Smooth muscle cell (in vitro differentiated cells): ENCODE data around the gene WFDC1. TPM values are rescaled to one million over a fixed set of nuclear protein-coding genes. Genes with fewer than 3 reads are reported as not detected.

Experiments
- DNase-seq: peaks from one replicate; lab custom pipeline; 2025; ENCODE audit not compliant: unreplicated experiment; lab: John Stamatoyannopoulos, UW
- H2AFZ ChIP-seq: fragments of 200-600 bp; sonication (generic); 2 replicates; pipeline ENCODE4 v1.6.0; 2016; ENCODE audit warnings: antibody characterized with exemption, low read depth, mild to moderate bottlenecking
- H3F3A ChIP-seq: fragments of 200-600 bp; sonication (generic); 2 replicates; pipeline ENCODE4 v1.6.0; 2017; ENCODE audit warnings: antibody characterized with exemption, low read depth
- H3K27ac ChIP-seq: fragments of 200-600 bp; sonication (generic); 2 replicates; pipeline ENCODE4 v1.5.1; 2016; ENCODE audit warnings: low read depth, mild to moderate bottlenecking
- H3K27me3 ChIP-seq: fragments of 200-600 bp; sonication (generic); 2 replicates; pipeline ENCODE4 v1.6.1; 2016; ENCODE audit warnings: low read depth, mild to moderate bottlenecking
- H3K36me3 ChIP-seq: fragments of 200-600 bp; sonication (generic); 2 replicates; pipeline ENCODE4 v1.5.1; 2016; ENCODE audit warnings: low read depth
- H3K4me1 ChIP-seq: fragments of 200-600 bp; sonication (generic); 2 replicates; pipeline ENCODE4 v1.5.1; 2016; ENCODE audit warnings: low read depth
- H3K4me2 ChIP-seq: fragments of 200-600 bp; sonication (generic); 2 replicates; pipeline ENCODE4 v1.6.0; 2016; ENCODE audit warnings: mild to moderate bottlenecking
- H3K4me3 ChIP-seq: fragments of 200-600 bp; sonication (generic); 2 replicates; pipeline ENCODE4 v1.5.1; 2016; ENCODE audit warnings: mild to moderate bottlenecking
- H3K79me2 ChIP-seq: fragments of 200-600 bp; sonication (generic); 2 replicates; pipeline ENCODE4 v1.6.0; 2016; ENCODE audit warnings: low read depth, mild to moderate bottlenecking
- H3K9ac ChIP-seq: fragments of 200-600 bp; sonication (generic); 2 replicates; pipeline ENCODE4 v1.6.0; 2016; ENCODE audit warnings: low read depth
- H3K9me3 ChIP-seq: fragments of 200-600 bp; sonication (generic); replicated peaks from 2 replicates; pipeline ENCODE4 v1.5.1; 2016; ENCODE audit warnings: low read depth
- H4K20me1 ChIP-seq: fragments of 200-600 bp; sonication (generic); 2 replicates; pipeline ENCODE4 v1.6.0; 2016; ENCODE audit warnings: low read depth
- CTCF ChIP-seq: fragments of 200-600 bp; sonication (generic); IDR thresholded peaks from 2 replicates; pipeline ENCODE4 v1.5.1; 2017; ENCODE audit warnings: borderline replicate concordance, mild to moderate bottlenecking, antibody characterized with exemption; ENCODE audit not compliant: insufficient read depth, poor library complexity, severe bottlenecking
- WGBS: methylation state at CpG from one replicate; pipeline ENCODE4 v1.1.7; 2016; ENCODE audit warnings: low lambda C conversion rate; 5-methylcytosine and 5-hydroxymethylcytosine counted together
- polyA plus RNA-seq: library from polyadenylated mRNA; unstranded; fragments of >200 nt; fragmentation: Nextera tagmentation; extraction: Ambion mirVana; gene quantifications from 2 replicates; pipeline ENCODE4 v1.2.1, GENCODE V29; 2016
- total RNA-seq: library from RNA; depleted of rRNA; stranded (reverse); fragments of >200 nt; gene quantifications from 2 replicates; pipeline ENCODE4 v1.2.3, GENCODE V29; 2014

Gene WFDC1
- total and polyA plus RNA-seq, 2 experiments from 2014 or later = 176 to 362 TPM

DNA sequence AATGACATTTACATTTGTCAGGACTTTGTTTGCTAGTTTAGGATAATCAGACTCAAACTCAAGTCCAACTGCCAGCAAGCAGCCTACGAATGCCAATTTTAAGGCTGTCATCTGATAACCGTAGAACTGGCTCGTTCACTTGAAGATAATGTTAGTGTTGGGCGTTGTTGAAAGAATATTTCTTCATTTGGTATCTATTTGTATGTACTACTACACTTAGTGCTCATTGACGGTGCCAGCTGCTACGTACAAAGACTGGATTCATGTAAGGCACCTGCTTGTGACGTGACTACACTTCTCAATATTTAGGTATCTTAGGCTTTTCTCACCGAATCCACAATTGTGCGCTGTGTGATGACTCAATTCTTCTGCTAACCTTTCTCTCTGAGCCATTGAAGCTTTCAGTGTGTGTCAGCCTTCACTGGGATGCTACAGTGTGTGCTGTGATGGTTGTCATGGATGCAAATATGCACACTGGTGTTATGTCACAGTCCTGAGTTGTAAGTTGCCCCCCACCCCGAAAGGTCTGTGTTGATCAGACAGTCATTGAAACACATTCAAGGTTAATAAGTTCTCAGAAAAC lies 79.3 kb downstream of the WFDC1 start:
- no peak for DNase-seq
- no peak overlapping the region for H2AFZ ChIP-seq
- no peak for TF ChIP-seq CTCF
- peaks cover 3% of the 10 kb centered on the region for H3K4me1 ChIP-seq
- no peak overlapping the region for H3K4me3 ChIP-seq
- peak overlapping the region; percentile 1 for H3K27ac ChIP-seq
- H3K36me3 ChIP-seq = no peaks in the 10 kb centered on the region
- no peaks in the 10 kb centered on the region for H3K9me3 ChIP-seq
- no peaks in the 10 kb centered on the region for H4K20me1 ChIP-seq
- 72% methylated on average over 10 of the region's 10 CpGs for WGBS
- no peaks in the 10 kb centered on the region for H3F3A ChIP-seq
- H3K4me2 ChIP-seq = no peak overlapping the region
- no peaks in the 10 kb centered on the region for H3K79me2 ChIP-seq
- peaks cover 26% of the 10 kb centered on the region for H3K27me3 ChIP-seq
- H3K9ac ChIP-seq = no peak overlapping the region

DNA sequence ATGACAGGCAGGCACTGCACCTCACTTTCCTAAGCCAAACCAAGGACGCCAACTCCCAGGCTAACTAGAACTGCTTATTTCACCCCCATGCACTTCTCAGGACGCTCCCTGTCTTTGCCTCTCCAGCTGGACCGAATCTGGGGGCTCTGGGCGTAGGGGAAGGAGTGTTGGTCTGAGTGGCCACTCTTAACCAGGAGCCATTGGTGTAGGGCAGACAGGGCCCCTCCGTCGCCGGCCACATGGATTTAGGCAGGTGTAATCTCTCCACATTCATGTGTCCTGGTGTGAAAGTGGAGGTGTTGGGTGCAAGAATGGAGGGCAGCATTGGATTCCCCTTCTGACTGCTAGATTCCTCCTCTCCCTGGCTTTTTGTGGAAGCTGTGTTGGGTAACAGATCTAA lies 83.4 kb downstream of the WFDC1 start:
- Histone ChIP-seq H3K27me3 (no peaks in the 10 kb centered on the region), H3K9me3 (no peaks in the 10 kb centered on the region), H2AFZ (no peak overlapping the region), H3K4me1 (no peaks in the 10 kb centered on the region), H3K27ac (no peak overlapping the region), H3F3A (no peaks in the 10 kb centered on the region), H3K4me3 (no peak overlapping the region), H4K20me1 (no peaks in the 10 kb centered on the region), H3K9ac (no peak overlapping the region), H3K36me3 (no peaks in the 10 kb centered on the region), H3K79me2 (no peaks in the 10 kb centered on the region), H3K4me2 (no peak overlapping the region)
- no peak for TF ChIP-seq CTCF
- WGBS = 91% methylated on average over 7 of the region's 7 CpGs
- no peak for DNase-seq

- Histone ChIP-seq H3K79me2 (no peaks in the 10 kb centered on the region), H2AFZ (no peak overlapping the region), H3K27me3 (no peaks in the 10 kb centered on the region), H3K9ac (no peak overlapping the region), H3K9me3 (no peaks in the 10 kb centered on the region), H3K27ac (no peak overlapping the region), H3K36me3 (no peaks in the 10 kb centered on the region), H4K20me1 (no peaks in the 10 kb centered on the region), H3K4me1 (no peaks in the 10 kb centered on the region), H3K4me2 (no peak overlapping the region), H3F3A (no peaks in the 10 kb centered on the region), H3K4me3 (no peak overlapping the region)
- no peak for DNase-seq
- TF ChIP-seq CTCF = no peak
- 93% methylated on average over 13 of the region's 13 CpGs for WGBS
Observed at GRCh38 chr16:84378567-84378966, 83.9 kb downstream of the WFDC1 start.

- H3K4me2 ChIP-seq = no peak overlapping the region
- no peaks in the 10 kb centered on the region for H3K4me1 ChIP-seq
- H3K36me3 ChIP-seq = no peaks in the 10 kb centered on the region
- no peak for TF ChIP-seq CTCF
- no peak for DNase-seq
- H3K9me3 ChIP-seq = no peaks in the 10 kb centered on the region
- no peak overlapping the region for H2AFZ ChIP-seq
- no peak overlapping the region for H3K9ac ChIP-seq
- H3K79me2 ChIP-seq = no peaks in the 10 kb centered on the region
- H3F3A ChIP-seq = no peaks in the 10 kb centered on the region
- H3K4me3 ChIP-seq = no peak overlapping the region
- 78% methylated on average over 10 of the region's 11 CpGs for WGBS
- no peaks in the 10 kb centered on the region for H3K27me3 ChIP-seq
- H3K27ac ChIP-seq = no peak overlapping the region
- no peaks in the 10 kb centered on the region for H4K20me1 ChIP-seq
Observed at GRCh38 chr16:84379008-84379708, 84.5 kb downstream of the WFDC1 start.
